Measurements from ENCODE around the gene LRP5.

Gene LRP5

GRCh38 chr11:68361702-68362101 is 49.3 kb downstream of the LRP5 start:
- no peak for DNase-seq (ENCODE audit: extremely low spot score, insufficient read length, low read depth)
- no peak for FAIRE-seq

- FAIRE-seq = no peak
- no peak for DNase-seq (ENCODE audit: extremely low spot score, insufficient read length, low read depth)
Observed at GRCh38 chr11:68362801-68363379, 50.5 kb downstream of the LRP5 start.

GRCh38 chr11:68363776-68364175 is 51.4 kb downstream of the LRP5 start:
- FAIRE-seq (no peak), DNase-seq (ENCODE audit: extremely low spot score, insufficient read length, low read depth) (no peak)

GRCh38 chr11:68364581-68364980 is 52.2 kb downstream of the LRP5 start:
- FAIRE-seq = no peak
- DNase-seq (ENCODE audit: extremely low spot score, insufficient read length, low read depth) = no peak

- FAIRE-seq = no peak
- no peak for DNase-seq (ENCODE audit: extremely low spot score, insufficient read length, low read depth)
Observed at GRCh38 chr11:68365943-68366435, 53.6 kb downstream of the LRP5 start.

- DNase-seq (ENCODE audit: extremely low spot score, insufficient read length, low read depth) (no peak), FAIRE-seq (no peak)
Observed at GRCh38 chr11:68367252-68367651, 54.9 kb downstream of the LRP5 start.

GRCh38 chr11:68369756-68370155 is 57.4 kb downstream of the LRP5 start:
- no peak for DNase-seq (ENCODE audit: extremely low spot score, insufficient read length, low read depth)
- no peak for FAIRE-seq

GRCh38 chr11:68370211-68371111 is 58.1 kb downstream of the LRP5 start:
- FAIRE-seq = peak; percentile 99

GRCh38 chr11:68371171-68372041 is 59.0 kb downstream of the LRP5 start:
- FAIRE-seq (peak; percentile 46), DNase-seq (ENCODE audit: extremely low spot score, insufficient read length, low read depth) (no peak)

More at GRCh38 chr11:68370211-68371111, 58.1 kb downstream of the LRP5 start:
- peak; percentile 87 for DNase-seq (ENCODE audit: extremely low spot score, insufficient read length, low read depth)

GRCh38 chr11:68372114-68372513 is 59.7 kb downstream of the LRP5 start:
- FAIRE-seq (peak; percentile 21), DNase-seq (ENCODE audit: extremely low spot score, insufficient read length, low read depth) (no peak)

- FAIRE-seq (no peak), DNase-seq (ENCODE audit: extremely low spot score, insufficient read length, low read depth) (no peak)
Observed at GRCh38 chr11:68372625-68373024, 60.2 kb downstream of the LRP5 start.

GRCh38 chr11:68373189-68373814 is 60.9 kb downstream of the LRP5 start:
- DNase-seq (ENCODE audit: extremely low spot score, insufficient read length, low read depth) (no peak), FAIRE-seq (no peak)

GRCh38 chr11:68373815-68374501 is 61.6 kb downstream of the LRP5 start:
- FAIRE-seq (no peak), DNase-seq (ENCODE audit: extremely low spot score, insufficient read length, low read depth) (no peak)

GRCh38 chr11:68374531-68374930 is 62.1 kb downstream of the LRP5 start:
- no peak for FAIRE-seq
- no peak for DNase-seq (ENCODE audit: extremely low spot score, insufficient read length, low read depth)

GRCh38 chr11:68375337-68375736 is 62.9 kb downstream of the LRP5 start:
- FAIRE-seq = no peak
- no peak for DNase-seq (ENCODE audit: extremely low spot score, insufficient read length, low read depth)

GRCh38 chr11:68375766-68376165 is 63.4 kb downstream of the LRP5 start:
- DNase-seq (ENCODE audit: extremely low spot score, insufficient read length, low read depth) (no peak), FAIRE-seq (no peak)

- FAIRE-seq = no peak
Observed at GRCh38 chr11:68377389-68377795, 65.0 kb downstream of the LRP5 start.

GRCh38 chr11:68379206-68379605 is 66.8 kb downstream of the LRP5 start:
- DNase-seq (ENCODE audit: extremely low spot score, insufficient read length, low read depth) = no peak

More at GRCh38 chr11:68377389-68377795, 65.0 kb downstream of the LRP5 start:
- no peak for DNase-seq (ENCODE audit: extremely low spot score, insufficient read length, low read depth)

More at GRCh38 chr11:68379206-68379605, 66.8 kb downstream of the LRP5 start:
- no peak for FAIRE-seq
